ENCODE measurements around the gene FAM72B.
"Not testable (repeated sequence)": the region's sequence is repeated elsewhere in the genome, so short reads cannot be mapped to it uniquely, and the experiment has no call there.

DNA sequence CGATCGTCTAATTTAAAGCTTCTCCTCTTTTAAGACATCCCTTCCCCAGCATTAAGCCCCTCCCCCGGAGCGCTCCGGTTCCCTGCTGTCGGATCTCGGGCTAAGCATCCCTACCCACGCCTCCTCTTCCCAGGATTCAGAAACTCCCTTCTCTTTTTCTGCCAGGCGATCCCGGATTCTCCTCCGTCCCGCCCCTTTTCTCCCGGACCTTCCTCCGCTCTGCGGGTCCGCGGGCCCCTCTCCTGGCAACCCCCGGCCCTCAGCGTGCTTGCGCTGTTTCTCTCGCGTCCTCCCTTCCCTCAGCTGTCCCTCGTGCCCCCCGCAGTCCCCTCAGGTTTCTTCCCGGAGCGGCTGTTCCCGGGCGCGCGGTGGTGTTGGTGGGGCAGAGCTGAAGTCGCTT lies 273 bp downstream of the FAM72B start:
- TF ChIP-seq POLR2AphosphoS5 (IDR thresholded peaks at IDR 0.05; ENCODE audit: insufficient read depth in 1 of 2, low read depth in 1 of 2); POLR2A (IDR thresholded peaks at IDR 0.05): not testable (repeated sequence)

All from vagina (tissue), 2 donors.